Smooth muscle cell (in vitro differentiated cells): ENCODE measurements around the gene EML1. TPM values are rescaled to one million over a fixed set of nuclear protein-coding genes. Genes with fewer than 3 reads are reported as not detected.

Source experiments
- DNase-seq: peaks from one replicate; lab custom pipeline; 2025; ENCODE audit not compliant: unreplicated experiment; lab: John Stamatoyannopoulos, UW
- H2AFZ ChIP-seq: fragments of 200-600 bp; sonication (generic); 2 replicates; pipeline ENCODE4 v1.6.0; 2016; ENCODE audit warnings: antibody characterized with exemption, low read depth, mild to moderate bottlenecking
- H3F3A ChIP-seq: fragments of 200-600 bp; sonication (generic); 2 replicates; pipeline ENCODE4 v1.6.0; 2017; ENCODE audit warnings: antibody characterized with exemption, low read depth
- H3K27ac ChIP-seq: fragments of 200-600 bp; sonication (generic); 2 replicates; pipeline ENCODE4 v1.5.1; 2016; ENCODE audit warnings: low read depth, mild to moderate bottlenecking
- H3K27me3 ChIP-seq: fragments of 200-600 bp; sonication (generic); 2 replicates; pipeline ENCODE4 v1.6.1; 2016; ENCODE audit warnings: low read depth, mild to moderate bottlenecking
- H3K36me3 ChIP-seq: fragments of 200-600 bp; sonication (generic); 2 replicates; pipeline ENCODE4 v1.5.1; 2016; ENCODE audit warnings: low read depth
- H3K4me1 ChIP-seq: fragments of 200-600 bp; sonication (generic); 2 replicates; pipeline ENCODE4 v1.5.1; 2016; ENCODE audit warnings: low read depth
- H3K4me2 ChIP-seq: fragments of 200-600 bp; sonication (generic); 2 replicates; pipeline ENCODE4 v1.6.0; 2016; ENCODE audit warnings: mild to moderate bottlenecking
- H3K4me3 ChIP-seq: fragments of 200-600 bp; sonication (generic); 2 replicates; pipeline ENCODE4 v1.5.1; 2016; ENCODE audit warnings: mild to moderate bottlenecking
- H3K79me2 ChIP-seq: fragments of 200-600 bp; sonication (generic); 2 replicates; pipeline ENCODE4 v1.6.0; 2016; ENCODE audit warnings: low read depth, mild to moderate bottlenecking
- H3K9ac ChIP-seq: fragments of 200-600 bp; sonication (generic); 2 replicates; pipeline ENCODE4 v1.6.0; 2016; ENCODE audit warnings: low read depth
- H3K9me3 ChIP-seq: fragments of 200-600 bp; sonication (generic); replicated peaks from 2 replicates; pipeline ENCODE4 v1.5.1; 2016; ENCODE audit warnings: low read depth
- H4K20me1 ChIP-seq: fragments of 200-600 bp; sonication (generic); 2 replicates; pipeline ENCODE4 v1.6.0; 2016; ENCODE audit warnings: low read depth
- CTCF ChIP-seq: fragments of 200-600 bp; sonication (generic); IDR thresholded peaks from 2 replicates; pipeline ENCODE4 v1.5.1; 2017; ENCODE audit warnings: borderline replicate concordance, mild to moderate bottlenecking, antibody characterized with exemption; ENCODE audit not compliant: insufficient read depth, poor library complexity, severe bottlenecking
- WGBS: methylation state at CpG from one replicate; pipeline ENCODE4 v1.1.7; 2016; ENCODE audit warnings: low lambda C conversion rate; 5-methylcytosine and 5-hydroxymethylcytosine counted together
- polyA plus RNA-seq: library from polyadenylated mRNA; unstranded; fragments of >200 nt; fragmentation: Nextera tagmentation; extraction: Ambion mirVana; gene quantifications from 2 replicates; pipeline ENCODE4 v1.2.1, GENCODE V29; 2016
- total RNA-seq: library from RNA; depleted of rRNA; stranded (reverse); fragments of >200 nt; gene quantifications from 2 replicates; pipeline ENCODE4 v1.2.3, GENCODE V29; 2014

EML1 gene
- total and polyA plus RNA-seq, 2 experiments from 2014 or later, result 13.0 to 31.2 TPM

GRCh38 chr14:99763527-99764221 is 29.5 kb upstream of the EML1 start:
- H3K9me3 ChIP-seq, result no peaks in the 10 kb centered on the region
- no peaks in the 10 kb centered on the region for H3K79me2 ChIP-seq
- H3K27me3 ChIP-seq, result no peaks in the 10 kb centered on the region
- H3K9ac ChIP-seq, result no peak overlapping the region
- no peak overlapping the region for H2AFZ ChIP-seq
- no peak overlapping the region for H3K27ac ChIP-seq
- H3K36me3 ChIP-seq, result no peaks in the 10 kb centered on the region
- H3K4me2 ChIP-seq, result no peak overlapping the region
- WGBS, result 93% methylated on average over 13 of the region's 13 CpGs
- H3K4me1 ChIP-seq, result peaks cover 2% of the 10 kb centered on the region
- no peak overlapping the region for H3K4me3 ChIP-seq
- DNase-seq, result no peak
- H3F3A ChIP-seq, result peaks cover 3% of the 10 kb centered on the region
- TF ChIP-seq CTCF, result no peak
- no peaks in the 10 kb centered on the region for H4K20me1 ChIP-seq

GRCh38 chr14:99764222-99764706 is 28.9 kb upstream of the EML1 start:
- no peak for TF ChIP-seq CTCF
- Histone ChIP-seq H3K79me2 (no peaks in the 10 kb centered on the region), H3K9me3 (no peaks in the 10 kb centered on the region), H3K36me3 (no peaks in the 10 kb centered on the region), H3K27me3 (no peaks in the 10 kb centered on the region), H3K27ac (no peak overlapping the region), H2AFZ (no peak overlapping the region), H4K20me1 (no peaks in the 10 kb centered on the region), H3K4me2 (no peak overlapping the region), H3F3A (no peaks in the 10 kb centered on the region), H3K4me1 (no peaks in the 10 kb centered on the region), H3K4me3 (no peak overlapping the region), H3K9ac (no peak overlapping the region)
- DNase-seq, result no peak
- WGBS, result 96% methylated on average over 11 of the region's 11 CpGs

- H3K4me2 ChIP-seq, result no peak overlapping the region
- H4K20me1 ChIP-seq, result no peaks in the 10 kb centered on the region
- TF ChIP-seq CTCF, result no peak
- 79% methylated on average over 6 of the region's 6 CpGs for WGBS
- H3K9ac ChIP-seq, result peak overlapping the region; percentile 69
- H3F3A ChIP-seq, result no peaks in the 10 kb centered on the region
- H3K4me1 ChIP-seq, result peaks cover 5% of the 10 kb centered on the region
- no peaks in the 10 kb centered on the region for H3K9me3 ChIP-seq
- H2AFZ ChIP-seq, result no peak overlapping the region
- no peak overlapping the region for H3K27ac ChIP-seq
- H3K4me3 ChIP-seq, result no peak overlapping the region
- H3K27me3 ChIP-seq, result no peaks in the 10 kb centered on the region
- no peaks in the 10 kb centered on the region for H3K79me2 ChIP-seq
- no peak for DNase-seq
- H3K36me3 ChIP-seq, result no peaks in the 10 kb centered on the region
Measured at GRCh38 chr14:99768381-99768780, 24.8 kb upstream of the EML1 start.

GRCh38 chr14:99769123-99769522 is 24.1 kb upstream of the EML1 start:
- H4K20me1 ChIP-seq, result no peaks in the 10 kb centered on the region
- no peak overlapping the region for H3K4me3 ChIP-seq
- no peak overlapping the region for H2AFZ ChIP-seq
- H3K27me3 ChIP-seq, result no peaks in the 10 kb centered on the region
- H3K4me2 ChIP-seq, result no peak overlapping the region
- no peaks in the 10 kb centered on the region for H3K79me2 ChIP-seq
- no peaks in the 10 kb centered on the region for H3F3A ChIP-seq
- no peaks in the 10 kb centered on the region for H3K9me3 ChIP-seq
- peaks cover 13% of the 10 kb centered on the region for H3K4me1 ChIP-seq
- H3K27ac ChIP-seq, result no peak overlapping the region
- TF ChIP-seq CTCF, result no peak
- H3K9ac ChIP-seq, result no peak overlapping the region
- no peaks in the 10 kb centered on the region for H3K36me3 ChIP-seq
- 87% methylated on average over 6 of the region's 6 CpGs for WGBS
- DNase-seq, result no peak
